ENCODE data around the gene MAFG. TPM values are rescaled to one million over a fixed set of nuclear protein-coding genes. Genes with fewer than 3 reads are reported as not detected.
A peak's percentile ranks its signal among the peaks of the same experiment; 100 is the strongest.

The MAFG gene
- total and polyA plus RNA-seq, 9 of the 15 experiments (the other 6 are each of a cell fraction or from before 2014, with no cell fraction given), result 1.1 to 58.1 (median 24.9) TPM

- TF ChIP-seq HEY1 (CRISPR knock-in tag; IDR thresholded peaks at IDR 0.05; ENCODE audit: borderline replicate concordance), result no peak
- no peak for TF ChIP-seq CHCHD3 (CRISPR knock-in tag; IDR thresholded peaks at IDR 0.05)
- TF ChIP-seq, protein P1, sequence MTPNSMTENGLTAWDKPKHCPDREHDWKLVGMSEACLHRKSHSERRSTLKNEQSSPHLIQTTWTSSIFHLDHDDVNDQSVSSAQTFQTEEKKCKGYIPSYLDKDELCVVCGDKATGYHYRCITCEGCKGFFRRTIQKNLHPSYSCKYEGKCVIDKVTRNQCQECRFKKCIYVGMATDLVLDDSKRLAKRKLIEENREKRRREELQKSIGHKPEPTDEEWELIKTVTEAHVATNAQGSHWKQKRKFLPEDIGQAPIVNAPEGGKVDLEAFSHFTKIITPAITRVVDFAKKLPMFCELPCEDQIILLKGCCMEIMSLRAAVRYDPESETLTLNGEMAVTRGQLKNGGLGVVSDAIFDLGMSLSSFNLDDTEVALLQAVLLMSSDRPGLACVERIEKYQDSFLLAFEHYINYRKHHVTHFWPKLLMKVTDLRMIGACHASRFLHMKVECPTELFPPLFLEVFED (CRISPR knock-in tag; conservative IDR thresholded peaks at IDR 0.05), result 0 out of 2 replicates have a peak, but pooled peaks have one; percentile 46
- TF ChIP-seq, protein P2, sequence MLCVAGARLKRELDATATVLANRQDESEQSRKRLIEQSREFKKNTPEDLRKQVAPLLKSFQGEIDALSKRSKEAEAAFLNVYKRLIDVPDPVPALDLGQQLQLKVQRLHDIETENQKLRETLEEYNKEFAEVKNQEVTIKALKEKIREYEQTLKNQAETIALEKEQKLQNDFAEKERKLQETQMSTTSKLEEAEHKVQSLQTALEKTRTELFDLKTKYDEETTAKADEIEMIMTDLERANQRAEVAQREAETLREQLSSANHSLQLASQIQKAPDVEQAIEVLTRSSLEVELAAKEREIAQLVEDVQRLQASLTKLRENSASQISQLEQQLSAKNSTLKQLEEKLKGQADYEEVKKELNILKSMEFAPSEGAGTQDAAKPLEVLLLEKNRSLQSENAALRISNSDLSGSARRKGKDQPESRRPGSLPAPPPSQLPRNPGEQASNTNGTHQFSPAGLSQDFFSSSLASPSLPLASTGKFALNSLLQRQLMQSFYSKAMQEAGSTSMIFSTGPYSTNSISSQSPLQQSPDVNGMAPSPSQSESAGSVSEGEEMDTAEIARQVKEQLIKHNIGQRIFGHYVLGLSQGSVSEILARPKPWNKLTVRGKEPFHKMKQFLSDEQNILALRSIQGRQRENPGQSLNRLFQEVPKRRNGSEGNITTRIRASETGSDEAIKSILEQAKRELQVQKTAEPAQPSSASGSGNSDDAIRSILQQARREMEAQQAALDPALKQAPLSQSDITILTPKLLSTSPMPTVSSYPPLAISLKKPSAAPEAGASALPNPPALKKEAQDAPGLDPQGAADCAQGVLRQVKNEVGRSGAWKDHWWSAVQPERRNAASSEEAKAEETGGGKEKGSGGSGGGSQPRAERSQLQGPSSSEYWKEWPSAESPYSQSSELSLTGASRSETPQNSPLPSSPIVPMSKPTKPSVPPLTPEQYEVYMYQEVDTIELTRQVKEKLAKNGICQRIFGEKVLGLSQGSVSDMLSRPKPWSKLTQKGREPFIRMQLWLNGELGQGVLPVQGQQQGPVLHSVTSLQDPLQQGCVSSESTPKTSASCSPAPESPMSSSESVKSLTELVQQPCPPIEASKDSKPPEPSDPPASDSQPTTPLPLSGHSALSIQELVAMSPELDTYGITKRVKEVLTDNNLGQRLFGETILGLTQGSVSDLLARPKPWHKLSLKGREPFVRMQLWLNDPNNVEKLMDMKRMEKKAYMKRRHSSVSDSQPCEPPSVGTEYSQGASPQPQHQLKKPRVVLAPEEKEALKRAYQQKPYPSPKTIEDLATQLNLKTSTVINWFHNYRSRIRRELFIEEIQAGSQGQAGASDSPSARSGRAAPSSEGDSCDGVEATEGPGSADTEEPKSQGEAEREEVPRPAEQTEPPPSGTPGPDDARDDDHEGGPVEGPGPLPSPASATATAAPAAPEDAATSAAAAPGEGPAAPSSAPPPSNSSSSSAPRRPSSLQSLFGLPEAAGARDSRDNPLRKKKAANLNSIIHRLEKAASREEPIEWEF (CRISPR knock-in tag; IDR thresholded peaks at IDR 0.05), result no peak
- TF ChIP-seq ESRRB (CRISPR knock-in tag; IDR thresholded peaks at IDR 0.05; ENCODE audit: borderline replicate concordance), result no peak
- 0 out of 2 replicates have a peak, but pooled peaks have one; percentile 40 for TF ChIP-seq ZNF449 (CRISPR knock-in tag; IDR thresholded peaks at IDR 0.05)
- TF ChIP-seq TCF7 (IDR thresholded peaks at IDR 0.05; ENCODE audit: borderline replicate concordance), result no peak
- 0 out of 2 replicates have a peak, but pooled peaks have one; percentile 55 for TF ChIP-seq ZNF175 (CRISPR knock-in tag; IDR thresholded peaks at IDR 0.05; ENCODE audit: low read depth)
- TF ChIP-seq RBM14 (IDR thresholded peaks at IDR 0.05; ENCODE audit: borderline replicate concordance, insufficient read depth, low read depth, low read length), result no peak
- no peak for TF ChIP-seq PHB2 (IDR thresholded peaks at IDR 0.05; ENCODE audit: low read depth)
- no peak for TF ChIP-seq HOMEZ (CRISPR knock-in tag; IDR thresholded peaks at IDR 0.05)
- TF ChIP-seq SMARCE1 (IDR thresholded peaks at IDR 0.05), result no peak
- 0 out of 2 replicates have a peak, but pooled peaks have one; percentile 63 for TF ChIP-seq ZBTB49 (CRISPR knock-in tag; IDR thresholded peaks at IDR 0.05; ENCODE audit: borderline replicate concordance)
Observed at GRCh38 chr17:81976332-81977210, 49.0 kb upstream of the MAFG start (continued).
